HepG2 (cell line): Measurements from ENCODE around the gene MALRD1. TPM values are rescaled to one million over a fixed set of nuclear protein-coding genes. Genes with fewer than 3 reads are reported as not detected.

Experiments used
- ATAC-seq: fragments of 200-7000 bp; cut with Tn5 transposase; 3 replicates; pipeline ENCODE4 v1.9.1; 2020; ENCODE audit warnings: mild to moderate bottlenecking, moderate library complexity
- BruUV-seq: library from RNA; stranded (reverse); fragments of 400-500 nt; replicated peaks from 2 replicates; lab custom pipeline; 2021; lab: Mats Ljungman, UMichigan
- CTCF ChIA-PET: fragments of 300-600 bp; formaldehyde crosslinking; extraction: SDS; loops from one replicate; lab custom pipeline; 2021; ENCODE audit warnings: low total read pairs, inconsistent platforms, low intra/inter-chr PET ratio; lab: Yijun Ruan, JAX
- POLR2A ChIA-PET: fragments of 350-600 bp; sonication (Branson Sonifier 250); formaldehyde crosslinking; loops from one replicate; lab custom pipeline; 2020; ENCODE audit warnings: antibody characterized with exemption, inconsistent platforms; lab: Yijun Ruan, JAX
- DNase-seq: peaks from one replicate; pipeline ENCODE4 v3.0.0-alpha.2; 2015; ENCODE audit warnings: low spot score
- FAIRE-seq: peaks from 3 replicates; lab custom pipeline; 2011; peaks lifted over from hg19 to GRCh38; lab: Jason Lieb, UNC
- H2AFZ ChIP-seq: one replicate; pipeline ENCODE4 v1.6.1; 2011; ENCODE audit warnings: low read length, inconsistent platforms
- H3K27ac ChIP-seq: fragments of 300-600 bp; 3 replicates; pipeline ENCODE4 v1.8.0; 2011; ENCODE audit warnings: mixed run types, mild to moderate bottlenecking, mixed read lengths, low read length, inconsistent platforms; ENCODE audit not compliant: insufficient read depth; ENCODE audit errors: extremely low read length
- H3K27me3 ChIP-seq, 2 experiments: fragments of 200-600 bp in 1 of 2; 2 replicates in 1 of 2; 3 replicates in 1 of 2; pipeline versions ENCODE4 v1.6.0 to v1.8.0; 2011; ENCODE audit warnings: low read length in 2 of 2, mild to moderate bottlenecking in 2 of 2, moderate library complexity in 2 of 2, inconsistent platforms in 1 of 2; ENCODE audit not compliant: insufficient read depth in 2 of 2, control insufficient read depth in 1 of 2
- H3K36me3 ChIP-seq, 2 experiments: fragments of 200-600 bp in 1 of 2; replicated peaks in 1 of 2; 2 replicates in 1 of 2; 3 replicates in 1 of 2; pipeline versions ENCODE4 v1.5.1 to v1.8.0; 2011; ENCODE audit warnings: low read length in 2 of 2, inconsistent platforms in 1 of 2; ENCODE audit not compliant: insufficient read depth in 2 of 2, control insufficient read depth in 1 of 2
- H3K4me1 ChIP-seq: 2 replicates; pipeline ENCODE4 v1.5.1; 2012; ENCODE audit warnings: low read length, inconsistent platforms; ENCODE audit not compliant: insufficient read depth
- H3K4me2 ChIP-seq: 2 replicates; pipeline ENCODE4 v1.6.0; 2011; ENCODE audit warnings: low read depth, low read length, inconsistent platforms
- H3K4me3 ChIP-seq, 3 experiments: fragments of 200-600 bp in 1 of 3; sonication (generic), shearing (Covaris generic) in 1 of 3; replicated peaks in 1 of 3; 2 replicates each; pipeline ENCODE4 v1.5.1; 2011 to 2016; ENCODE audit warnings: low read length in 3 of 3, inconsistent platforms in 2 of 3, low read depth in 2 of 3, mild to moderate bottlenecking in 2 of 3, control low read depth in 1 of 3, mixed read lengths in 1 of 3; ENCODE audit not compliant: insufficient read depth in 1 of 3
- H3K79me2 ChIP-seq: one replicate; pipeline ENCODE4 v1.6.1; 2011; ENCODE audit warnings: low read length, inconsistent platforms; ENCODE audit not compliant: insufficient read depth
- H3K9ac ChIP-seq: 2 replicates; pipeline ENCODE4 v1.6.0; 2011; ENCODE audit warnings: mild to moderate bottlenecking, low read depth, low read length, inconsistent platforms; ENCODE audit not compliant: insufficient read depth
- H3K9me3 ChIP-seq: 2 replicates; pipeline ENCODE4 v1.5.1; 2012; ENCODE audit warnings: mild to moderate bottlenecking, low read length
- H4K20me1 ChIP-seq: 2 replicates; pipeline ENCODE4 v1.6.0; 2011; ENCODE audit warnings: inconsistent platforms, mild to moderate bottlenecking, low read length, moderate library complexity; ENCODE audit not compliant: insufficient read depth
- EP300 ChIP-seq, 3 experiments: sonication (generic) in 1 of 3; formaldehyde crosslinking in 1 of 3; IDR thresholded peaks; 2 replicates each; pipeline versions ENCODE4 v1.5.1 to v1.6.1; 2011 to 2020; ENCODE audit warnings: low read depth in 2 of 3, low read length in 2 of 3, borderline replicate concordance in 1 of 3, improper control_type of control experiment in 1 of 3, mild to moderate bottlenecking in 1 of 3, missing genetic modification reagents in 1 of 3, moderate library complexity in 1 of 3
- NCOA1 ChIP-seq: sonication (generic); formaldehyde crosslinking; IDR thresholded peaks from 2 replicates; pipeline ENCODE4 v1.9.0; 2021; ENCODE audit warnings: missing genetic modification reagents
- PLRG1 ChIP-seq: fragments of 450-650 bp; conservative IDR thresholded peaks from 2 replicates; pipeline ENCODE4 v1.6.1; 2016
- PRDM15 ChIP-seq: sonication (generic); formaldehyde crosslinking; IDR thresholded peaks from 2 replicates; pipeline ENCODE4 v1.4.0; 2020; ENCODE audit warnings: missing genetic modification reagents
- ZFP36L1 ChIP-seq: sonication (generic); formaldehyde crosslinking; IDR thresholded peaks from 2 replicates; pipeline ENCODE4 v1.8.0; 2022; ENCODE audit warnings: mild to moderate bottlenecking, missing genetic modification reagents, moderate library complexity
- ZNF33A ChIP-seq: sonication (generic); formaldehyde crosslinking; IDR thresholded peaks from 2 replicates; pipeline ENCODE4 v1.5.1; 2020; ENCODE audit warnings: missing genetic modification reagents, mild to moderate bottlenecking, moderate library complexity, borderline replicate concordance
- ZNF451 ChIP-seq: sonication (generic); formaldehyde crosslinking; IDR thresholded peaks from 2 replicates; pipeline ENCODE4 v1.5.0; 2020; ENCODE audit warnings: mild to moderate bottlenecking, missing genetic modification reagents
- WGBS: methylation state at CpG from one replicate; pipeline ENCODE4 v1.1.6; 2017; ENCODE audit warnings: low lambda C conversion rate; 5-methylcytosine and 5-hydroxymethylcytosine counted together
- in situ Hi-C: cut with HindIII; loops from 2 replicates; pipeline ENCODE4 v1.10.0; 2017; ENCODE audit warnings: low pct_unique_long_range_greater_than_20kb; ENCODE audit not compliant: extremely low pct_ligation_motif_present
- intact Hi-C: fragments of 100-400 bp; cut with micrococcal nuclease; formaldehyde crosslinking; loops from one replicate; pipeline ENCODE4 v1.10.0; 2022; ENCODE audit not compliant: unreplicated experiment
- polyA plus RNA-seq, 8 experiments: library from polyadenylated mRNA; depleted of rRNA in 3 of 8; stranded (reverse) in 7 of 8; unstranded in 1 of 8; fragments of >200 nt; fragmentation: Illumina TruSeq in 4 of 8; extraction: Trizol in 4 of 8; gene quantifications; 2 replicates each; pipeline versions ENCODE4 v1.2.1 to v1.2.3, GENCODE V29; 2011 to 2016; ENCODE audit warnings: low read depth in 4 of 8, missing spikeins in 1 of 8, mixed read lengths in 1 of 8; ENCODE audit not compliant: insufficient read depth in 1 of 8
- total RNA-seq, 5 experiments: library from RNA; depleted of rRNA; stranded (reverse); fragments of >200 nt; fragmentation: Illumina TruSeq; extraction: Trizol; gene quantifications; 2 replicates each; pipeline ENCODE4 v1.2.3, GENCODE V29; 2016; ENCODE audit warnings: low read depth in 1 of 5
- TF ChIP-seq, protein P1 (sequence below): sonication (generic); formaldehyde crosslinking; IDR thresholded peaks from 2 replicates; pipeline ENCODE4 v1.4.0; 2020; ENCODE audit warnings: missing genetic modification reagents
- TF ChIP-seq, protein P2 (sequence below): sonication (generic); formaldehyde crosslinking; IDR thresholded peaks from 2 replicates; pipeline ENCODE4 v1.9.0; 2021; ENCODE audit warnings: mild to moderate bottlenecking, missing genetic modification reagents

Gene MALRD1
- total and polyA plus RNA-seq, 2 of the 13 experiments (the other 11 are each of a cell fraction or from before 2014, with no cell fraction given), result 5.7 to 15.4 TPM

GRCh38 chr10:19654576-19654975 is 606.0 kb downstream of the MALRD1 start:
- no TSS peak for BruUV-seq
- in situ Hi-C loops, result no loop called here
- WGBS, result 48% methylated on average over 3 of the region's 3 CpGs
- Histone ChIP-seq H3K4me2 (no peak overlapping the region), H3K9ac (no peak overlapping the region), H3K36me3 (no peaks in the 10 kb centered on the region), H3K79me2 (no peaks in the 10 kb centered on the region), H3K27me3 (no peaks in the 10 kb centered on the region), H3K27ac (no peak overlapping the region), H4K20me1 (no peaks in the 10 kb centered on the region), H3K4me3 (no peak overlapping the region), H3K4me1 (no peaks in the 10 kb centered on the region), H2AFZ (no peak overlapping the region), H3K9me3 (no peaks in the 10 kb centered on the region)
- ChIA-PET POLR2A (no interaction called here), CTCF (no interaction called here)
- no peak for ATAC-seq
- no peak for DNase-seq
- no peak for FAIRE-seq
- intact Hi-C loops, result no loop called here
- TF ChIP-seq PLRG1, result no peak
- TF ChIP-seq, protein P1, sequence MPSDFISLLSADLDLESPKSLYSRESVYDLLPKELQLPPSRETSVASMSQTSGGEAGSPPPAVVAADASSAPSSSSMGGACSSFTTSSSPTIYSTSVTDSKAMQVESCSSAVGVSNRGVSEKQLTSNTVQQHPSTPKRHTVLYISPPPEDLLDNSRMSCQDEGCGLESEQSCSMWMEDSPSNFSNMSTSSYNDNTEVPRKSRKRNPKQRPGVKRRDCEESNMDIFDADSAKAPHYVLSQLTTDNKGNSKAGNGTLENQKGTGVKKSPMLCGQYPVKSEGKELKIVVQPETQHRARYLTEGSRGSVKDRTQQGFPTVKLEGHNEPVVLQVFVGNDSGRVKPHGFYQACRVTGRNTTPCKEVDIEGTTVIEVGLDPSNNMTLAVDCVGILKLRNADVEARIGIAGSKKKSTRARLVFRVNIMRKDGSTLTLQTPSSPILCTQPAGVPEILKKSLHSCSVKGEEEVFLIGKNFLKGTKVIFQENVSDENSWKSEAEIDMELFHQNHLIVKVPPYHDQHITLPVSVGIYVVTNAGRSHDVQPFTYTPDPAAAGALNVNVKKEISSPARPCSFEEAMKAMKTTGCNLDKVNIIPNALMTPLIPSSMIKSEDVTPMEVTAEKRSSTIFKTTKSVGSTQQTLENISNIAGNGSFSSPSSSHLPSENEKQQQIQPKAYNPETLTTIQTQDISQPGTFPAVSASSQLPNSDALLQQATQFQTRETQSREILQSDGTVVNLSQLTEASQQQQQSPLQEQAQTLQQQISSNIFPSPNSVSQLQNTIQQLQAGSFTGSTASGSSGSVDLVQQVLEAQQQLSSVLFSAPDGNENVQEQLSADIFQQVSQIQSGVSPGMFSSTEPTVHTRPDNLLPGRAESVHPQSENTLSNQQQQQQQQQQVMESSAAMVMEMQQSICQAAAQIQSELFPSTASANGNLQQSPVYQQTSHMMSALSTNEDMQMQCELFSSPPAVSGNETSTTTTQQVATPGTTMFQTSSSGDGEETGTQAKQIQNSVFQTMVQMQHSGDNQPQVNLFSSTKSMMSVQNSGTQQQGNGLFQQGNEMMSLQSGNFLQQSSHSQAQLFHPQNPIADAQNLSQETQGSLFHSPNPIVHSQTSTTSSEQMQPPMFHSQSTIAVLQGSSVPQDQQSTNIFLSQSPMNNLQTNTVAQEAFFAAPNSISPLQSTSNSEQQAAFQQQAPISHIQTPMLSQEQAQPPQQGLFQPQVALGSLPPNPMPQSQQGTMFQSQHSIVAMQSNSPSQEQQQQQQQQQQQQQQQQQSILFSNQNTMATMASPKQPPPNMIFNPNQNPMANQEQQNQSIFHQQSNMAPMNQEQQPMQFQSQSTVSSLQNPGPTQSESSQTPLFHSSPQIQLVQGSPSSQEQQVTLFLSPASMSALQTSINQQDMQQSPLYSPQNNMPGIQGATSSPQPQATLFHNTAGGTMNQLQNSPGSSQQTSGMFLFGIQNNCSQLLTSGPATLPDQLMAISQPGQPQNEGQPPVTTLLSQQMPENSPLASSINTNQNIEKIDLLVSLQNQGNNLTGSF, result no peak
- TF ChIP-seq ZNF33A (CRISPR knock-in tag), result no peak
- TF ChIP-seq EP300 (IDR thresholded peaks at IDR 0.05; ENCODE audit: low read depth in 2 of 2, low read length in 2 of 2), result no peak
- no peak for TF ChIP-seq EP300 (CRISPR knock-in tag; IDR thresholded peaks at IDR 0.05; ENCODE audit: borderline replicate concordance)
- TF ChIP-seq NCOA1, result no peak
- TF ChIP-seq, protein P2, sequence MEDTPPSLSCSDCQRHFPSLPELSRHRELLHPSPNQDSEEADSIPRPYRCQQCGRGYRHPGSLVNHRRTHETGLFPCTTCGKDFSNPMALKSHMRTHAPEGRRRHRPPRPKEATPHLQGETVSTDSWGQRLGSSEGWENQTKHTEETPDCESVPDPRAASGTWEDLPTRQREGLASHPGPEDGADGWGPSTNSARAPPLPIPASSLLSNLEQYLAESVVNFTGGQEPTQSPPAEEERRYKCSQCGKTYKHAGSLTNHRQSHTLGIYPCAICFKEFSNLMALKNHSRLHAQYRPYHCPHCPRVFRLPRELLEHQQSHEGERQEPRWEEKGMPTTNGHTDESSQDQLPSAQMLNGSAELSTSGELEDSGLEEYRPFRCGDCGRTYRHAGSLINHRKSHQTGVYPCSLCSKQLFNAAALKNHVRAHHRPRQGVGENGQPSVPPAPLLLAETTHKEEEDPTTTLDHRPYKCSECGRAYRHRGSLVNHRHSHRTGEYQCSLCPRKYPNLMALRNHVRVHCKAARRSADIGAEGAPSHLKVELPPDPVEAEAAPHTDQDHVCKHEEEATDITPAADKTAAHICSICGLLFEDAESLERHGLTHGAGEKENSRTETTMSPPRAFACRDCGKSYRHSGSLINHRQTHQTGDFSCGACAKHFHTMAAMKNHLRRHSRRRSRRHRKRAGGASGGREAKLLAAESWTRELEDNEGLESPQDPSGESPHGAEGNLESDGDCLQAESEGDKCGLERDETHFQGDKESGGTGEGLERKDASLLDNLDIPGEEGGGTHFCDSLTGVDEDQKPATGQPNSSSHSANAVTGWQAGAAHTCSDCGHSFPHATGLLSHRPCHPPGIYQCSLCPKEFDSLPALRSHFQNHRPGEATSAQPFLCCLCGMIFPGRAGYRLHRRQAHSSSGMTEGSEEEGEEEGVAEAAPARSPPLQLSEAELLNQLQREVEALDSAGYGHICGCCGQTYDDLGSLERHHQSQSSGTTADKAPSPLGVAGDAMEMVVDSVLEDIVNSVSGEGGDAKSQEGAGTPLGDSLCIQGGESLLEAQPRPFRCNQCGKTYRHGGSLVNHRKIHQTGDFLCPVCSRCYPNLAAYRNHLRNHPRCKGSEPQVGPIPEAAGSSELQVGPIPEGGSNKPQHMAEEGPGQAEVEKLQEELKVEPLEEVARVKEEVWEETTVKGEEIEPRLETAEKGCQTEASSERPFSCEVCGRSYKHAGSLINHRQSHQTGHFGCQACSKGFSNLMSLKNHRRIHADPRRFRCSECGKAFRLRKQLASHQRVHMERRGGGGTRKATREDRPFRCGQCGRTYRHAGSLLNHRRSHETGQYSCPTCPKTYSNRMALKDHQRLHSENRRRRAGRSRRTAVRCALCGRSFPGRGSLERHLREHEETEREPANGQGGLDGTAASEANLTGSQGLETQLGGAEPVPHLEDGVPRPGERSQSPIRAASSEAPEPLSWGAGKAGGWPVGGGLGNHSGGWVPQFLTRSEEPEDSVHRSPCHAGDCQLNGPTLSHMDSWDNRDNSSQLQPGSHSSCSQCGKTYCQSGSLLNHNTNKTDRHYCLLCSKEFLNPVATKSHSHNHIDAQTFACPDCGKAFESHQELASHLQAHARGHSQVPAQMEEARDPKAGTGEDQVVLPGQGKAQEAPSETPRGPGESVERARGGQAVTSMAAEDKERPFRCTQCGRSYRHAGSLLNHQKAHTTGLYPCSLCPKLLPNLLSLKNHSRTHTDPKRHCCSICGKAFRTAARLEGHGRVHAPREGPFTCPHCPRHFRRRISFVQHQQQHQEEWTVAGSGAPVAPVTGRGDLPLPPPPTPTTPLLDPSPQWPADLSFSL, result no peak
- TF ChIP-seq ZFP36L1 (CRISPR knock-in tag), result no peak
- no peak for TF ChIP-seq ZNF451 (CRISPR knock-in tag)
- no peak for TF ChIP-seq PRDM15 (CRISPR knock-in tag)
